ENCODE measurements around the gene RCN1.

Gene RCN1

GRCh38 chr11:32154275-32154674 is 63.4 kb downstream of the RCN1 start:
- DNase-seq (ENCODE audit: low spot score), result no peak

Measured in putamen (tissue), 1 donor.